WTC11 (cell line): ENCODE measurements around the gene LPP.

Experiments used
- CREM ChIP-seq: sonication (generic); formaldehyde crosslinking; IDR thresholded peaks from 2 replicates; pipeline ENCODE4 v1.8.1; 2022; ENCODE audit warnings: mild to moderate bottlenecking, missing genetic modification reagents, moderate library complexity
- ESRRA ChIP-seq: sonication (generic); formaldehyde crosslinking; IDR thresholded peaks from 2 replicates; pipeline ENCODE4 v1.8.1; 2022; ENCODE audit warnings: mild to moderate bottlenecking, missing genetic modification reagents, borderline replicate concordance
- ETV6 ChIP-seq: sonication (generic); formaldehyde crosslinking; IDR thresholded peaks from 2 replicates; pipeline ENCODE4 v1.8.1; 2022; ENCODE audit warnings: mild to moderate bottlenecking, missing genetic modification reagents
- MYBL2 ChIP-seq: sonication (generic); formaldehyde crosslinking; IDR thresholded peaks from 2 replicates; pipeline ENCODE4 v1.8.1; 2023; ENCODE audit warnings: mild to moderate bottlenecking, moderate library complexity, missing genetic modification reagents
- NR1H2 ChIP-seq: sonication (generic); formaldehyde crosslinking; IDR thresholded peaks from 2 replicates; pipeline ENCODE4 v1.9.0; 2021; ENCODE audit warnings: mild to moderate bottlenecking, moderate library complexity, missing genetic modification reagents
- SMAD4 ChIP-seq: sonication (generic); formaldehyde crosslinking; IDR thresholded peaks from 2 replicates; pipeline ENCODE4 v1.8.0; 2022; ENCODE audit warnings: mild to moderate bottlenecking, missing genetic modification reagents
- SP1 ChIP-seq: sonication (generic); formaldehyde crosslinking; conservative IDR thresholded peaks from 2 replicates; pipeline ENCODE4 v1.8.1; 2022; ENCODE audit warnings: missing genetic modification reagents
- ZBTB21 ChIP-seq: sonication (generic); formaldehyde crosslinking; IDR thresholded peaks from 2 replicates; pipeline ENCODE4 v1.8.1; 2023; ENCODE audit warnings: mild to moderate bottlenecking, missing genetic modification reagents, borderline replicate concordance
- ZNF263 ChIP-seq: sonication (generic); formaldehyde crosslinking; IDR thresholded peaks from 2 replicates; pipeline ENCODE4 v1.8.1; 2022; ENCODE audit warnings: low read depth, mild to moderate bottlenecking, moderate library complexity, missing genetic modification reagents
- ZNF317 ChIP-seq: sonication (generic); formaldehyde crosslinking; IDR thresholded peaks from 2 replicates; pipeline ENCODE4 v1.8.1; 2023; ENCODE audit warnings: low read depth, mild to moderate bottlenecking, moderate library complexity, missing genetic modification reagents, borderline replicate concordance
- ZNF416 ChIP-seq: fragments of 250-450 bp; sonication (Bioruptor Pico); IDR thresholded peaks from 2 replicates; pipeline ENCODE4 v1.9.0; 2021; ENCODE audit warnings: mild to moderate bottlenecking, inconsistent platforms
- TF ChIP-seq, protein P1 (sequence below): fragments of 200-600 bp; IDR thresholded peaks from 2 replicates; pipeline ENCODE4 v1.8.0; 2022; ENCODE audit warnings: antibody characterized with exemption
- TF ChIP-seq, protein P2 (sequence below): sonication (generic); formaldehyde crosslinking; IDR thresholded peaks from 2 replicates; pipeline ENCODE4 v1.8.1; 2023; ENCODE audit warnings: mild to moderate bottlenecking, missing genetic modification reagents, moderate library complexity

GRCh38 chr3:188156056-188156455 lies 2.1 kb downstream of the LPP start:
- TF ChIP-seq ZBTB21 (CRISPR knock-in tag) (no peak), ESRRA (CRISPR knock-in tag) (no peak), MYBL2 (no peak), SMAD4 (no peak), ZNF263 (no peak), ZNF317 (CRISPR knock-in tag) (no peak), ZNF416 (CRISPR knock-in tag) (no peak), CREM (no peak), SP1 (CRISPR knock-in tag) (no peak), NR1H2 (CRISPR knock-in tag) (no peak), ETV6 (CRISPR knock-in tag) (no peak)
- TF ChIP-seq, protein P1, sequence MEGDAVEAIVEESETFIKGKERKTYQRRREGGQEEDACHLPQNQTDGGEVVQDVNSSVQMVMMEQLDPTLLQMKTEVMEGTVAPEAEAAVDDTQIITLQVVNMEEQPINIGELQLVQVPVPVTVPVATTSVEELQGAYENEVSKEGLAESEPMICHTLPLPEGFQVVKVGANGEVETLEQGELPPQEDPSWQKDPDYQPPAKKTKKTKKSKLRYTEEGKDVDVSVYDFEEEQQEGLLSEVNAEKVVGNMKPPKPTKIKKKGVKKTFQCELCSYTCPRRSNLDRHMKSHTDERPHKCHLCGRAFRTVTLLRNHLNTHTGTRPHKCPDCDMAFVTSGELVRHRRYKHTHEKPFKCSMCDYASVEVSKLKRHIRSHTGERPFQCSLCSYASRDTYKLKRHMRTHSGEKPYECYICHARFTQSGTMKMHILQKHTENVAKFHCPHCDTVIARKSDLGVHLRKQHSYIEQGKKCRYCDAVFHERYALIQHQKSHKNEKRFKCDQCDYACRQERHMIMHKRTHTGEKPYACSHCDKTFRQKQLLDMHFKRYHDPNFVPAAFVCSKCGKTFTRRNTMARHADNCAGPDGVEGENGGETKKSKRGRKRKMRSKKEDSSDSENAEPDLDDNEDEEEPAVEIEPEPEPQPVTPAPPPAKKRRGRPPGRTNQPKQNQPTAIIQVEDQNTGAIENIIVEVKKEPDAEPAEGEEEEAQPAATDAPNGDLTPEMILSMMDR, result no peak
- TF ChIP-seq, protein P2, sequence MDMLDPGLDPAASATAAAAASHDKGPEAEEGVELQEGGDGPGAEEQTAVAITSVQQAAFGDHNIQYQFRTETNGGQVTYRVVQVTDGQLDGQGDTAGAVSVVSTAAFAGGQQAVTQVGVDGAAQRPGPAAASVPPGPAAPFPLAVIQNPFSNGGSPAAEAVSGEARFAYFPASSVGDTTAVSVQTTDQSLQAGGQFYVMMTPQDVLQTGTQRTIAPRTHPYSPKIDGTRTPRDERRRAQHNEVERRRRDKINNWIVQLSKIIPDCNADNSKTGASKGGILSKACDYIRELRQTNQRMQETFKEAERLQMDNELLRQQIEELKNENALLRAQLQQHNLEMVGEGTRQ (CRISPR knock-in tag), result no peak
